Fibroblast of pulmonary artery (primary cell): Measurements from ENCODE around the gene CPNE7.

Source experiments
- DNase-seq: peaks from one replicate; pipeline ENCODE4 v3.0.0-alpha.2; 2010; ENCODE audit warnings: low read depth
- H3K4me3 ChIP-seq: replicated peaks from 2 replicates; pipeline ENCODE4 v1.5.1; 2011; ENCODE audit warnings: low read depth, mild to moderate bottlenecking, control low read depth, low read length, moderate library complexity
- TF ChIP-seq, protein P1 (sequence below): IDR thresholded peaks from 2 replicates; pipeline ENCODE4 v1.5.1; 2011; ENCODE audit warnings: mild to moderate bottlenecking, control low read depth, low read length, inconsistent platforms; ENCODE audit errors: missing control alignments

The CPNE7 gene

DNA sequence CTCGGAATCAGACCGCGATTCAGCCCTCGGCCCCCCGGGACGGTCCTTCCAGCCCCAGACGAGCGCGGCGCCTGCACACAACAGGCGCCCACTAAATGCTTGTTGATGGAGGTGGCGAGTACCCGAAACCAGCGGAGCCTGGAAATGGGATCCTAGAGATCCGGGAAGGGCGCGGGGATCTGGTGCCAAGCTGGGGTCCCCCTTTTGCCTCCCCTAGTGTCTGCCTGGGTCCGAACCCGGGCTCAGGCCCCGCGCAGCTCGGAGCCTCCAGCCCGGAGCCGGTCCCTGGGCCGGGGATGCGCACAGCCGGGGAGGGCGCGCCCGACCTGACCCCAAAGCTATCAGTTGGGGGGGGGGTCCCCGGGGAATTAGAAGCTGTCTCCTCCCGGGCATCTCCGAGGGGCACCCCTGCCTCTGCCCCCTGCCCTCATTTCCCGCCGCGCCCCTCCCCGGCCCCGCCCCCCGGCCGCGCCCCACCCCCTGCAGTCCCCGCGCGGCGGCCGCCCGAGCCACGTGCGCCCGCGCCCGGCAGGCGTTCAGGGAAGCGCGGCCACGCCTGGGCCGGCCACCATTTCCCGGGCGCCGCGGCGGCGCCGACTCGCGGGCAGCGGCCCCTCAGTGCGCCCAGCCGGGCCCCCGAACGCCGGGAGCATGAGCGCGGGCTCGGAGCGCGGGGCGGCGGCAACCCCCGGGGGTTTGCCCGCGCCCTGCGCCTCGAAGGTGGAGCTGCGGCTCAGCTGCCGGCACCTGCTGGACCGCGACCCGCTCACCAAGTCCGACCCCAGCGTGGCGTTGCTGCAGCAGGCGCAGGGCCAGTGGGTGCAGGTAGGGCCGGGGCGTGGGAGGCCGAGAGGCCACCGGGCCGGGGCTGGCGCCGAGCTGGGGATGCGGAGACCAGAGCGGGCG is at the start of gene CPNE7:
TSS of gene CPNE7 (plus strand) at position 512 of the 906 bp plus-strand sequence. CDS start at position 652, 140 bp downstream.
- TF ChIP-seq, protein P1, sequence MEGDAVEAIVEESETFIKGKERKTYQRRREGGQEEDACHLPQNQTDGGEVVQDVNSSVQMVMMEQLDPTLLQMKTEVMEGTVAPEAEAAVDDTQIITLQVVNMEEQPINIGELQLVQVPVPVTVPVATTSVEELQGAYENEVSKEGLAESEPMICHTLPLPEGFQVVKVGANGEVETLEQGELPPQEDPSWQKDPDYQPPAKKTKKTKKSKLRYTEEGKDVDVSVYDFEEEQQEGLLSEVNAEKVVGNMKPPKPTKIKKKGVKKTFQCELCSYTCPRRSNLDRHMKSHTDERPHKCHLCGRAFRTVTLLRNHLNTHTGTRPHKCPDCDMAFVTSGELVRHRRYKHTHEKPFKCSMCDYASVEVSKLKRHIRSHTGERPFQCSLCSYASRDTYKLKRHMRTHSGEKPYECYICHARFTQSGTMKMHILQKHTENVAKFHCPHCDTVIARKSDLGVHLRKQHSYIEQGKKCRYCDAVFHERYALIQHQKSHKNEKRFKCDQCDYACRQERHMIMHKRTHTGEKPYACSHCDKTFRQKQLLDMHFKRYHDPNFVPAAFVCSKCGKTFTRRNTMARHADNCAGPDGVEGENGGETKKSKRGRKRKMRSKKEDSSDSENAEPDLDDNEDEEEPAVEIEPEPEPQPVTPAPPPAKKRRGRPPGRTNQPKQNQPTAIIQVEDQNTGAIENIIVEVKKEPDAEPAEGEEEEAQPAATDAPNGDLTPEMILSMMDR: no peak
- DNase-seq: no peak
- H3K4me3 ChIP-seq: peak within 1 kb of the TSS; percentile 37

DNA sequence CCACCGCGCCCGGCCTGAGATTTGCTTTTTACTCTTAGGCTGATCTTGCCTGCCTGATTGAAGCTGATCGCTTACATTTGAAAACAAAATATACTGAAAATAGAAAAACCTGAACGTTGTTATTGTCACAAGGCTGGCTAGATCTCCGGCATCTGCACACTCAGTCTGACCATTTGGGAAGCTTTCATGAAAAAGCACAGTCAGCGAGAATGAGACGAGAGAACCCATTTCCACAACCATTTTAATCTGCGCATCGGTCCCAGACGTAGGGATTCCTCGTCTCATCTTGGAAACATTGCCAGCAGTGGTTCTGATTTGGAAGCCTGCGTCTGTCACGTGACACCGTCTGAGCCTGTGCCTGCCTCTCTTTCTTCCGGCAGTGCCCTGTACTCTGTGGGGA is 46.5 kb upstream of the CPNE7 start:
- H3K4me3 ChIP-seq: no peak overlapping the region
- TF ChIP-seq, protein P1: no peak
- no peak for DNase-seq

DNA sequence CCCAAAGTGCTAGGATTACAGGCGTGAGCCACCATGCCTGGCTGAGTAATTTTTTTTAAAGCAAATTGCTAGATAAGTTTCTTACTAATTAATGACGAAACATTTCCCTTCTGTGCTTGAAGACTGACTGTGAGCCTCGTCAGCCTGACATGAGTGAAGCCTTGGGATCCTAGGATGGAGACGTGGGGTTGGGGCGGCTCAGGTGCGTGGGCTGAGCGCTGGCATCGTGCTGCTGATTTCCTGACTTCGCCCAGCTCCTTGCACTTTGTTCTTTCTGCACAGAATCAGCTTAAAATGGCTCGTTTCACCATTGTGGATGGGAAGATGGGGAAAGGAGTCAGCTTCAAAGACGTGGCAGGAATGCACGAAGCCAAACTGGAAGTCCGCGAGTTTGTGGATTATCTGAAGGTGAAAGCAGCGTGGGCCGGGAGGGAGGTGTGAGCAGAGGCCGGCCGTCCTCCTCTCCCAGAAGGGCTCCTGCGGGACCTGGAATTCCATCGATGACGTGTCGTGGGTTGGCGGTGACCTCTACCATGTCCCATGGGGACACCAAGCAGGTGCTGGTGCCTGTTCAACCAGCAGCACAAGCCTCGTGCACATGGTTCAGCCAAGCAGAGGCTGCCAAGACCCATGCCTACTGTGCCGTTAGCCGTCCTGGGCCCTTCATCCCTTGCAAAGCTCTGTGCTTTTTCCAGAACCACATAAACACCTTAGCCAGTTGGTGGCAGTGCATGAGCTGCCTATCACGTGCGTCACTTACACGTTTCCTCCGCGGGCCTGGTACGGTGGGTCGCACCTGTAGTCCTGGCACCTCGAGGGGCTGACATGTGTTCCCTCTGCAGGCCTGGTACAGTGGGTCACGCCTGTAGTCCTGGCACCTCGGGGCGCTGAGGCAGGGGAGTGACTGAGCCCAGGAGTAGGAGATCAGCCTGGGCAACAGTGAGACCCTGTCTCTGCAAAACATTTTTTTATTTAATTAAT is 44.9 kb upstream of the CPNE7 start:
- TF ChIP-seq, protein P1: no peak
- H3K4me3 ChIP-seq: no peak overlapping the region

DNA sequence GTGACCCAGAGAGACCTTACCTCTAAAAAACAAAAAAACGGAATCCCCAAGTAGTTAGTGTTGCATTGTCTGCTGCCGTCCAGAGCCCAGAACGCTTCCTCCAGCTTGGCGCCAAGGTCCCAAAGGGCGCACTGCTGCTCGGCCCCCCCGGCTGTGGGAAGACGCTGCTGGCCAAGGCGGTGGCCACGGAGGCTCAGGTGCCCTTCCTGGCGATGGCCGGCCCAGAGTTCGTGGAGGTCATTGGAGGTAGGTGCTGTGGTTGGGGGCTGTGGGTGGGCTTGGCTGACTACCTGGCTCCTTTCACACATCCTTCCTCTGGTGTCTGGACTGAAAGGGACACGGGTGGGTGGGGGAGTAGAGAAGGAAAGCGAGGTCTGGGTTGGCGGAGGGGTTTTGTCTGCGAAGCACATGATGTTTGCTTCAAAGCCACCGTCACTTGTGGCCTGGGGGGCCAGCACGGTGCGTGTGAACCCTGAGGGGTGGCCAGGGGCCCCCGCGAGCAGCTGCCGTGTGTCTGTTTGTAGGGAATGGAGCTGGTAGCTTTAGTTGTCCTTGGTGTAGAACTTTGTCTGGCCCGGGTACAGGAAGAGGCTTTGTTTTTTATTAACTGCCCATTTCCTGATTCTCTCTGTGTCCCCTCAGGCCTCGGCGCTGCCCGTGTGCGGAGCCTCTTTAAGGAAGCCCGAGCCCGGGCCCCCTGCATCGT is 43.6 kb upstream of the CPNE7 start:
- DNase-seq: no peak
- TF ChIP-seq, protein P1: no peak
- no peak overlapping the region for H3K4me3 ChIP-seq

More for the DNA sequence above, 44.9 kb upstream of the CPNE7 start:
- DNase-seq: no peak

DNA sequence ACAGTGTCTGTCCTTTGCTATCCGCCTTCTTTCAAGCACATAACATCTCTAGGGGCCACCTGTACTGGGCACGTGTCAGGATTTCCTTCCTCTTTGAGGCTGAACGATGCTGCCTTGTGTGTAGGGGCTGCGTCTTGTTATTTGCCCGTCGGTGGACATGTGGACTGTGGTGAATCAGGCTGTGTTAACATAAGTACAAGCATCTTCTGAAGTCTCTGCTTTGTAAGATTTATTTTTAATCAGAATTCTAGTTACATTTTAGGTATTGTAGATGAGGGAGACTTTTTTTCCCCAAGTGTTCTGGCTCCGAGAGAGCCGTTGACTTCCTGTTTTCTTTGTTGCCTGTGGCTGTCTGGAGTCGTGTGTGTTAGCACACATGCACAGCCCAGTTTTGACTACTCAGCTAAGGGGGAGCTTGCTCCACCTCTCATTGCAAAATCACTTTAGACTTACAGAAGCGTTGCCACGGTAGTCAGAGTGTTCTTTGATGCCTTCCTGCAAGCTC is 41.3 kb upstream of the CPNE7 start:
- TF ChIP-seq, protein P1: no peak
- no peak overlapping the region for H3K4me3 ChIP-seq
- peak; percentile 61 for DNase-seq

DNA sequence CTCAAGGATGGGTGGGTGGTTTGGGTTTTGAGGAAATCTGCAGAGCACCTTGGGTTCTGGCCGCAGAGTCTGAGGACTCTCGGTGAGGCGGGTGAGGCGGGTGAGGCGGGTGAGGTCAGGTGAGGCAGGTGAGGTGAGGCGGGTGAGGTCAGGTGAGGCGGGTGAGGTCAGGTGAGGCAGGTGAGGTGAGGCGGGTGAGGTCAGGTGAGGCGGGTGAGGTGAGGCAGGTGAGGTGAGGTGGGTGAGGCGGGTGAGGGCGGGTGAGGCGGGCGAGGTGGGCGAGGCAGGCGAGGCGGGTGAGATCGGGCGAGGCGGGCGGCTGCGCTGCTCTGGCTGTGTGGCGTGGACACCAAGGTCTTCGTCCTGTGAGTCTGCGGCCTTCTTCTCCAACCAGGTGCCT is 39.2 kb upstream of the CPNE7 start:
- DNase-seq: no peak
- TF ChIP-seq, protein P1: no peak
- H3K4me3 ChIP-seq: no peak overlapping the region
